Aorta (tissue), 5 donors: Measurements from ENCODE around the gene DAAM2. TPM values are rescaled to one million over a fixed set of nuclear protein-coding genes. Genes with fewer than 3 reads are reported as not detected.

Experiments
- ATAC-seq: fragments of 200-7000 bp; cut with Tn5 transposase; one replicate; pipeline ENCODE4 v1.9.1; 2022; ENCODE audit warnings: moderate library complexity; ENCODE audit not compliant: low FRiP score
- DNase-seq, 2 donors: peaks; one replicate each; pipeline ENCODE4 v3.0.0-alpha.2; 2020
- H3K27ac ChIP-seq, 2 donors: one replicate each; pipeline ENCODE4 v1.5.1; 2013; ENCODE audit warnings: low read length in 2 of 2, mild to moderate bottlenecking in 2 of 2, moderate library complexity in 2 of 2, control low read depth in 1 of 2, inconsistent platforms in 1 of 2, low read depth in 1 of 2
- H3K27me3 ChIP-seq, 2 donors: one replicate each; pipeline ENCODE4 v1.6.1; 2013; ENCODE audit warnings: control low read depth in 1 of 2, low read length in 1 of 2, mild to moderate bottlenecking in 1 of 2, moderate library complexity in 1 of 2; ENCODE audit not compliant: insufficient read depth in 2 of 2, control insufficient read depth in 1 of 2
- H3K36me3 ChIP-seq, 2 donors: one replicate each; pipeline ENCODE4 v1.6.1; 2013; ENCODE audit warnings: control low read depth in 1 of 2, low read length in 1 of 2, mild to moderate bottlenecking in 1 of 2; ENCODE audit not compliant: insufficient read depth in 2 of 2, control insufficient read depth in 1 of 2
- H3K4me1 ChIP-seq, 2 donors: one replicate each; pipeline ENCODE4 v1.6.1; 2013; ENCODE audit warnings: low read length in 2 of 2, control low read depth in 1 of 2, mild to moderate bottlenecking in 1 of 2, moderate library complexity in 1 of 2; ENCODE audit not compliant: insufficient read depth in 2 of 2, control insufficient read depth in 1 of 2
- H3K4me3 ChIP-seq, 2 donors: one replicate each; pipeline ENCODE4 v1.5.1; 2013; ENCODE audit warnings: low read length in 2 of 2, control low read depth in 1 of 2, mild to moderate bottlenecking in 1 of 2
- H3K9me3 ChIP-seq: one replicate; pipeline ENCODE4 v1.6.1; 2013; ENCODE audit warnings: mild to moderate bottlenecking, low read length; ENCODE audit not compliant: control insufficient read depth
- WGBS, 2 donors: extraction: QIAGEN DNeasy Blood & Tissue Kit; methylation state at CpG; one replicate each; pipeline ENCODE4 v1.1.7; 2013; 5-methylcytosine and 5-hydroxymethylcytosine counted together
- intact Hi-C, 2 donors: fragments of 100-400 bp; cut with DNase I; formaldehyde crosslinking; loops; one replicate each; pipeline versions ENCODE4 v1.14.2 to v1.15.0; 2022
- polyA plus RNA-seq, 2 donors: library from polyadenylated mRNA; stranded (reverse); fragments of 200-250 nt; gene quantifications; one replicate each; pipeline ENCODE4 v1.2.3, GENCODE V29; 2013
- total RNA-seq, 2 donors: library from RNA; stranded (reverse); fragmentation: NEBNext Ultra II Directional; extraction: Animal tissue kit (Norgen Biotek cat#: 25700); gene quantifications; one replicate each; pipeline ENCODE4 v1.2.1, GENCODE V29; 2021
- donor health status: healthy with polysubstance abuse.
- donor health status: Bipolar disorder and iron deficiency.
- donor health status: DM: no; HTN: no; CAD: no.
- donor health status: DM: no; HTN: no; CAD: no.
- donor health status: DM: yes; HTN: yes; CAD: no.

Gene DAAM2
- total and polyA plus RNA-seq, 4 donors, result 27.3 to 62.1 (median 45.9) TPM

DNA sequence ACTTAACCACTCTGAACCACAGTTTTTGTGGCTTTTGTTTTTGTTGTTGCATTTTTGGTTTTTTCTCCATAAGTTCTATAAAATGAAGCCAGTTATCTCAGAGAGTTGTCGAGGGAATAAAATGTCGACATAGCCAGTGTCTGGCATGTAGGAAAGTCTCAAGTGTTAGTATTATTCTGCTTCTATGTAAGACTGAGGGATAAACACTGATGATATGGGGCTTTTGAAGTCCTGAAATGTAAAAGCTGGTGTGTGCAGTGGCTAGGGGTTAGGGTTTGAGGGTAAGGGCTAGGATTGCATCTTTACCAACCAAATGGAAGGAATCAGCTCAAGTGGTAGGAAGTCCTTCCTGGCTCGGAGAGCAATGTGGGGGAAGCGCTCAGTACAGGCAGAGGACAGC lies 59.2 kb downstream of the DAAM2 start:
- ATAC-seq, result no peak
- 54 to 64% methylated on average over 4 of the region's 4 CpGs for WGBS, 2 donors
- DNase-seq, result no peak
- no peaks in the 10 kb centered on the region for H3K36me3 ChIP-seq
- H3K27ac ChIP-seq, result no peak overlapping the region
- no peaks in the 10 kb centered on the region for H3K9me3 ChIP-seq
- no peaks in the 10 kb centered on the region for H3K27me3 ChIP-seq
- no peak overlapping the region for H3K4me3 ChIP-seq
- peaks cover 9 to 11% of the 10 kb centered on the region in 2 donors for H3K4me1 ChIP-seq
- intact Hi-C loops, result loop anchor here (5.0 kb wide), 2 partner anchors 39 to 59 kb away; partner anchors contain the start of gene DAAM2 (in 1 of the 2)

DNA sequence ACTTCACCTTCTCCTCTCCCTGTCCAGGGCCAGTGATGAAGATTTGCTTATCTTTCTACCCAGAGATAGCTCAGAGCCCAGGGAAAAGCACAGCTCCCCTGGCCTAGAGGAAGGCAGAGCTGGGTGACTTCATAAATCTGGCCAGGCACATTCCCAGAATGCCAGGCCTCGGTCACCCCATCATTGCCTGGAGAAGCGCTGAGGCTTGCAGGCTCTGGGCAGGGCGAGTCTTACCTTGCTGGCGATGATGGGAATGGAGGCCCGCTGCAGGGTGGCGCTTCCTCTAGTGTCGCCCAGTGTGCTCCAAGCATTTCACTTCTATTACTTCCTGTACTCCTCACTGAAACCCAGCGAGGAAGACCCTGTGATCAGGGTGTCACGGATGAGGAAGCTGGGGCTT lies 60.1 kb downstream of the DAAM2 start:
- Histone ChIP-seq H3K9me3 (no peaks in the 10 kb centered on the region), H3K27ac (no peak overlapping the region), H3K36me3 (no peaks in the 10 kb centered on the region), H3K4me1 (peaks cover 9 to 11% of the 10 kb centered on the region in 2 donors), H3K4me3 (no peak overlapping the region), H3K27me3 (no peaks in the 10 kb centered on the region)
- DNase-seq (no peak), ATAC-seq (no peak)
- 85 to 87% methylated on average over 9 of the region's 9 CpGs for WGBS, 2 donors
- intact Hi-C loops, result loop anchor here (5.0 kb wide), 2 partner anchors 40 to 60 kb away; partner anchors contain the start of gene DAAM2 (in 1 of the 2)

DNA sequence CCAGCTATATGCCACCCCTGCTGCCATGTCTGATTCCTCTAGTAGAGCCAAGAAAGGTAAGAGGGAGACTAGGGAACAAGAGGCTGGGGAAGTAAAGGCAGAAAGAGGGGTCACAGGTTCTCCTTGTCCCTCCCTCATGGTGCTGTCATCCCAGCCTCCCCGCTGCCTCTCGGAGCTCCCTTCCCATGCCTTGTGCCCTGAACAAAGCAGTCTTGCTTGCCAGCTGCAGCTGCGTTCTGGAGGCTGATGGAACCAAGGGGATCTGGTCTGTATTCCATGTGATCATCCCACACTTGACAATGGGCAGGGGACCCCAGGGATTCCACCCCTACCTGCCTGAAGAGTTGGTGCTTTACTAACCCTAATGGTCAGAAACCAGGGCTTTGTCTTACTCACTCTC lies 61.4 kb downstream of the DAAM2 start:
- ATAC-seq (no peak), DNase-seq (no peak)
- intact Hi-C loops, result loop anchor here (5.0 kb wide), 2 partner anchors 41 to 61 kb away; partner anchors contain the start of gene DAAM2 (in 1 of the 2)
- Histone ChIP-seq H3K9me3 (no peaks in the 10 kb centered on the region), H3K36me3 (no peaks in the 10 kb centered on the region), H3K27ac (no peak overlapping the region), H3K4me1 (peaks cover 9 to 11% of the 10 kb centered on the region in 2 donors), H3K27me3 (no peaks in the 10 kb centered on the region), H3K4me3 (no peak overlapping the region)
- WGBS, 2 donors, result 92% methylated on average over 3 of the region's 3 CpGs

DNA sequence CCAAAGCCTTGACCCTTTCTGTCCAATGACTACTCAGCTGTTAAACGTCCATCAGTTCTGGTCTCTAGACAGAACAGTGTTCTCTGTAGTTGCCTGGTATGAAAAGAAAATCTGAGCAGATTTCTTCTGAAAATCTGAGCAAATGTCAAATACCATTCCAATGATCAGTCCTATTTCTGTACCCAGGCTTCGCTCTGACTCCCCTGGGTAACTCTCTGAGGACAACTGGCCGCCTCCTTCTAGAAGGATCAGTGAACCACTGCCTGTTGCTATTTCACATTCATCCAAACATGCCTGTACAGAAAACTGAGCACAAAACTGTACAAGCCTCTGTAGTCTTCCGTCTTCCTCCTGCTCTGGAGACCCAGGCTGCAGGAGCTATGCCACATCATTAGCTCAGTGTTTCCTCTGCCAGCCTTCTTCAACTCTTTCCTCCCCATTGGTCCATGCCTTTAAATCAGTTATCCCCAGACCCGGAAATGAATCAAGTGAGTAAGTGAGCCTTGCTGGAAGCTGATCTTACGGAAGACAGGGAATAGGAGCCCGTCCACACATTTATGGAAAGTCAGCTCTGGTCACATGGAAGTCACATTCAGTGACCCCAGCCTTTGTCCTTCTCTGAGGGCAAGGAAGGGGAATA lies 63.3 kb downstream of the DAAM2 start:
- WGBS, 2 donors, result 7 to 11% methylated on average over 7 of the region's 7 CpGs
- ATAC-seq (peak; percentile 45), DNase-seq (no peak)
- intact Hi-C loops, result no loop called here
- no peaks in the 10 kb centered on the region for H3K27me3 ChIP-seq
- no peak overlapping the region for H3K4me3 ChIP-seq
- H3K9me3 ChIP-seq, result no peaks in the 10 kb centered on the region
- H3K36me3 ChIP-seq, result no peaks in the 10 kb centered on the region
- peaks cover 3 to 11% of the 10 kb centered on the region in 2 donors for H3K4me1 ChIP-seq
- peak overlapping the region; percentile 50 to 80 for H3K27ac ChIP-seq

DNA sequence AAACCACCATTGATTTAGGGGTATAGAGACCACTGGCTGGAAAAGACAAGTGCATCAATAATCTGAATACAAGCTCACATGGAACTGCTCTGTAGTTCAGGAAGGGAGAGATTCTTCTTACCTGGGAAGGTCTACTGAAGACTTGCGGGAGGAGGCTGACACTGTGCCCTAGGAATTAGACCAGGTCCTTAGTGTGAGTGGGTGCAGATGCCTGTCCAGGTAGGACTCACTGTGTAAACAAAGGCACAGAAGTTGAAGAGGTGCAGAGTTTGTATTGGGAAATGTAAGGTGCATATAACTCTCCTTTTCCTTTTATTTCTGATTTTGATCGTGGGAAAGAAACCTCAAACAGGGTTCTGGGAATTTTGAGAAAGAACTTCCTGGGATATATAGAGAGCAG lies 66.8 kb downstream of the DAAM2 start:
- ATAC-seq (no peak), DNase-seq (no peak)
- H3K4me1 ChIP-seq, result no peaks in the 10 kb centered on the region
- no peaks in the 10 kb centered on the region for H3K27me3 ChIP-seq
- intact Hi-C loops, result no loop called here
- H3K4me3 ChIP-seq, result no peak overlapping the region
- H3K36me3 ChIP-seq, result peaks cover 0 to 3% of the 10 kb centered on the region in 2 donors
- WGBS, 2 donors, result 85 to 90% methylated on average over 2 of the region's 2 CpGs
- H3K27ac ChIP-seq, result no peak overlapping the region
- H3K9me3 ChIP-seq, result no peaks in the 10 kb centered on the region

DNA sequence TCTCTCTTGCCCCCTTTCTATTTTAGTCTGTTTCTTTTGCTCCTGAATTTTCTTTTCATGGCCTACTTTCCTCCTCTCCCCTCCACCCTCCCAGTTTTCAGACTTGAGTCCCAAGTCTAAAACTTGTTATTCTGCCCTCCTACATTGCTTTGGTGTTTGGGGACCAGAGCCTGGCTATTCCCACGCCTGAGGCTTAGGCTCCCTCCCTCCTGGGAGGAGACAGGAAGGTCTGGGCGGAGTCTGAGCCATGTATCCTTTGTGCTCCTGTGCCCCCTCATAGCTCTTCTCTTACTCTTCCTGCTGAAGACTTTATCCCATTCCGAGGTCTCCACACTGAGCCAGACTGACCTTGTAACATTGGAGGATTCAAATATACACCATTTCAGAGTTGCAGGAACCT lies 69.5 kb downstream of the DAAM2 start:
- peaks cover 0 to 3% of the 10 kb centered on the region in 2 donors for H3K36me3 ChIP-seq
- H3K4me1 ChIP-seq, result no peaks in the 10 kb centered on the region
- ATAC-seq (no peak), DNase-seq (no peak)
- 26% methylated on average over 3 of the region's 3 CpGs for WGBS, 2 donors
- no peak overlapping the region for H3K4me3 ChIP-seq
- intact Hi-C loops, result no loop called here
- no peaks in the 10 kb centered on the region for H3K27me3 ChIP-seq
- H3K27ac ChIP-seq, result no peak overlapping the region
- no peaks in the 10 kb centered on the region for H3K9me3 ChIP-seq

DNA sequence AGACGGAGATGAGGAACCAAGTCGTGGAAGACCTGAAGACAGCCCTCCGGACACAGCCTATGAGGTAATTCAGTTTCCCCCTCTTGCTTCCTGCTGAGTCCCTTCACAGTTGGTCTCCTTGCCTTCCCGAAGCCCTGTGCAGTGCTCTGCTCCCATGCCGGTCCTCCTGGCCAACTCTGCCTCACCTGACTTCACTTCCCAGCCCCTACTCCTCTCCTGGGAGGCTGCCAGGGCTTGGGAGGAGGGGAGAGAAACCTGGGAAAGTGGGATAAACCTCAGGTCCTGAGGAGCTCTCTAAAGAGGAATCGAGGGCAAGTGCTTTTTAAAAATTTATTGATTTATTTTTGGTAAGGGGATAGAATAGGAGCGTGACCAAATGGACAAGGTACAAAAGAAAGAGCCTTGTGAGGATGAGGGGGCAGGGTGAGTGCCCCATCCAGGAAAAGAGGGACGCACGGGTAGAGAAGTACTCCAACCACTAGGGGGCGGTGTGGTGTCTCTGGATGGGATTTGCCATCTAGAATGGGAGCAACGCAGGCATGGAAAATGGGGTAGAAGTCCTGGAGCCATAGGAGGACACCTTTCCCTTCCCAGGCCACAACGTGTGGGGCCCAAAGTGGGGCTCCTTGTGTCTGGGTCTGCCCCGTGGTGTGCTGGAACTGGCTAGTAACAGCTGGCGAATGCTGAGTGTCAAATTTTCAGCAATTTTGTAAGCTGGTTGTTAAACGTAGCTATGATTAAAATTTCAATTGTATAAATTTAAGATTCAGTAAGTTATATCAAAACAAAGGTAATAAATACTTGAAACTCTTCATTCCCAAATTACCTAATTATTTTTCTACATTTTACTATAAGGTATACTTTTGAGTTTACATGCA lies 73.1 kb downstream of the DAAM2 start:
- ATAC-seq, result peak; percentile 69
- no peaks in the 10 kb centered on the region for H3K4me1 ChIP-seq
- no peaks in the 10 kb centered on the region for H3K9me3 ChIP-seq
- H3K36me3 ChIP-seq, result peaks cover 0 to 6% of the 10 kb centered on the region in 2 donors
- intact Hi-C loops, result loop anchor here in 1 of 2 donors (2.0 kb wide), 1 partner anchor 28 kb away; no protein-coding TSS in a partner anchor
- no peaks in the 10 kb centered on the region for H3K27me3 ChIP-seq
- H3K4me3 ChIP-seq, result no peak overlapping the region
- DNase-seq, result peak; percentile 87 to 92
- no peak overlapping the region for H3K27ac ChIP-seq
- WGBS, 2 donors, result 45 to 48% methylated on average over 15 of the region's 15 CpGs

DNA sequence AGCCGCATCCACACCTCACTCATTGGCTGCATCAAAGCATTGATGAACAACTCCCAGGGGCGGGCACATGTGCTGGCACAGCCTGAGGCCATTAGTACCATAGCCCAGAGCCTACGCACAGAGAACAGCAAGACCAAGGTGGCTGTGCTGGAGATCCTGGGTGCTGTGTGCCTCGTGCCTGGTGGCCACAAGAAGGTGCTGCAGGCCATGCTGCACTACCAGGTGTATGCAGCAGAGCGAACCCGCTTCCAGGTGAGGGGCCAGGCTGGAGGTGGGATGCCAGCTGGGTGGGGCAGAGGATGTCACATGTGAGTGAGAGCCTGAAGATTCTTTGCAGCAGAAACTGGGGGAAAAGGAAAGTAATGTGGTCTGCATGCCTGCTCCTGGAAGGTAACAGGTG lies 75.4 kb downstream of the DAAM2 start:
- Histone ChIP-seq H3K9me3 (no peaks in the 10 kb centered on the region), H3K4me1 (no peaks in the 10 kb centered on the region), H3K4me3 (no peak overlapping the region), H3K27ac (no peak overlapping the region), H3K36me3 (peaks cover 0 to 11% of the 10 kb centered on the region in 2 donors), H3K27me3 (no peaks in the 10 kb centered on the region)
- intact Hi-C loops, result no loop called here
- ATAC-seq, result no peak
- DNase-seq, result no peak
- 83 to 85% methylated on average over 6 of the region's 6 CpGs for WGBS, 2 donors
